Suprapubic skin (tissue), 4 donors: ENCODE results near the gene C20orf204. TPM values are rescaled to one million over a fixed set of nuclear protein-coding genes. Genes with fewer than 3 reads are reported as not detected.
"Not testable (repeated sequence)": the region's sequence is repeated elsewhere in the genome, so short reads cannot be mapped to it uniquely, and the experiment has no call there.

Experiments used
- DNase-seq, 2 donors: peaks; one replicate each; pipeline ENCODE4 v3.0.0-alpha.2; 2019; ENCODE audit warnings: low spot score in 2 of 2
- H3K27ac ChIP-seq: fragments of 200-600 bp; sonication (generic); one replicate; pipeline ENCODE4 v1.5.1; 2019
- H3K27me3 ChIP-seq: fragments of 200-600 bp; sonication (generic); one replicate; pipeline ENCODE4 v1.5.1; 2019
- H3K36me3 ChIP-seq: fragments of 200-600 bp; sonication (generic); one replicate; pipeline ENCODE4 v1.5.1; 2019
- H3K4me1 ChIP-seq: fragments of 200-600 bp; sonication (generic); one replicate; pipeline ENCODE4 v1.5.1; 2019
- H3K4me3 ChIP-seq: fragments of 200-600 bp; sonication (generic); one replicate; pipeline ENCODE4 v1.5.1; 2019; ENCODE audit warnings: mild to moderate bottlenecking
- H3K9me3 ChIP-seq: fragments of 200-600 bp; sonication (generic); one replicate; pipeline ENCODE4 v1.5.1; 2019
- CTCF ChIP-seq, 2 donors: fragments of 200-600 bp in 1 of 2; fragments of 450-650 bp in 1 of 2; sonication (generic) in 1 of 2; IDR thresholded peaks; one replicate each; pipeline ENCODE4 v1.5.1; 2016 to 2019; ENCODE audit warnings: antibody characterized with exemption in 2 of 2, mild to moderate bottlenecking in 1 of 2, moderate library complexity in 1 of 2
- EP300 ChIP-seq: sonication (generic); formaldehyde crosslinking; IDR thresholded peaks from one replicate; pipeline ENCODE4 v1.6.1; 2017; ENCODE audit warnings: antibody characterized with exemption
- POLR2A ChIP-seq, 2 donors: fragments of 450-650 bp; IDR thresholded peaks; one replicate each; pipeline ENCODE4 v1.6.1; 2017; ENCODE audit warnings: antibody characterized with exemption in 2 of 2, mild to moderate bottlenecking in 2 of 2, moderate library complexity in 2 of 2
- POLR2AphosphoS5 ChIP-seq, 3 donors: sonication (generic); formaldehyde crosslinking; IDR thresholded peaks; one replicate each; pipeline ENCODE4 v1.6.1; 2017; ENCODE audit warnings: antibody characterized with exemption in 3 of 3
- WGBS: methylation state at CpG from one replicate; pipeline ENCODE4 v1.1.5; 2018; 5-methylcytosine and 5-hydroxymethylcytosine counted together
- total RNA-seq, 4 donors: library from RNA; depleted of rRNA; stranded (reverse); fragments of >200 nt; gene quantifications; one replicate each; pipeline ENCODE4 v1.1.0, GENCODE V29; 2016

The C20orf204 gene
- total RNA-seq, 4 donors from 2014 or later, result 1.1 to 5.1 (median 1.8) TPM

GRCh38 chr20:64006902-64007301 is 29.1 kb upstream of the C20orf204 start:
- TF ChIP-seq POLR2AphosphoS5 (IDR thresholded peaks at IDR 0.05), result no peak
- no peak for TF ChIP-seq POLR2A (IDR thresholded peaks at IDR 0.05)
- TF ChIP-seq CTCF (IDR thresholded peaks at IDR 0.05), result no peak
- no peak for TF ChIP-seq EP300
- Histone ChIP-seq H3K4me3 (no peak overlapping the region), H3K36me3 (peaks cover 82% of the 10 kb centered on the region), H3K27ac (no peak overlapping the region), H3K4me1 (peaks cover 19% of the 10 kb centered on the region), H3K27me3 (no peaks in the 10 kb centered on the region), H3K9me3 (no peaks in the 10 kb centered on the region)
- no peak for DNase-seq
- 90% methylated on average over 2 of the region's 3 CpGs for WGBS

- H3K4me1 ChIP-seq, result peaks cover 9% of the 10 kb centered on the region
- DNase-seq, result no peak
- H3K27me3 ChIP-seq, result no peaks in the 10 kb centered on the region
- peaks cover 75% of the 10 kb centered on the region for H3K36me3 ChIP-seq
- H3K27ac ChIP-seq, result no peak overlapping the region
- TF ChIP-seq POLR2A (IDR thresholded peaks at IDR 0.05) (no peak), EP300 (no peak), CTCF (IDR thresholded peaks at IDR 0.05) (no peak), POLR2AphosphoS5 (IDR thresholded peaks at IDR 0.05) (no peak)
- H3K4me3 ChIP-seq, result no peak overlapping the region
- WGBS, result 91% methylated on average over 13 of the region's 13 CpGs
- H3K9me3 ChIP-seq, result no peaks in the 10 kb centered on the region
These were observed 26.1 kb upstream of the C20orf204 start for GRCh38 chr20:64009811-64010387.

GRCh38 chr20:64010711-64011237 is 25.2 kb upstream of the C20orf204 start:
- peaks cover 9% of the 10 kb centered on the region for H3K4me1 ChIP-seq
- no peak overlapping the region for H3K27ac ChIP-seq
- no peak for DNase-seq
- H3K9me3 ChIP-seq, result no peaks in the 10 kb centered on the region
- no peak overlapping the region for H3K4me3 ChIP-seq
- TF ChIP-seq POLR2AphosphoS5 (IDR thresholded peaks at IDR 0.05), result no peak
- TF ChIP-seq CTCF (IDR thresholded peaks at IDR 0.05), result no peak
- TF ChIP-seq POLR2A (IDR thresholded peaks at IDR 0.05), result no peak
- no peak for TF ChIP-seq EP300
- no peaks in the 10 kb centered on the region for H3K27me3 ChIP-seq
- WGBS, result 87% methylated on average over 8 of the region's 8 CpGs
- H3K36me3 ChIP-seq, result peaks cover 75% of the 10 kb centered on the region

GRCh38 chr20:64011366-64011779 is 24.6 kb upstream of the C20orf204 start:
- DNase-seq, result no peak
- no peaks in the 10 kb centered on the region for H3K9me3 ChIP-seq
- WGBS, result 96% methylated on average over 16 of the region's 16 CpGs
- TF ChIP-seq EP300, result no peak
- no peak for TF ChIP-seq POLR2A (IDR thresholded peaks at IDR 0.05)
- TF ChIP-seq POLR2AphosphoS5 (IDR thresholded peaks at IDR 0.05), result no peak
- no peak for TF ChIP-seq CTCF (IDR thresholded peaks at IDR 0.05)
- no peaks in the 10 kb centered on the region for H3K27me3 ChIP-seq
- H3K4me1 ChIP-seq, result peaks cover 9% of the 10 kb centered on the region
- H3K27ac ChIP-seq, result no peak overlapping the region
- no peak overlapping the region for H3K4me3 ChIP-seq
- H3K36me3 ChIP-seq, result peaks cover 77% of the 10 kb centered on the region

- not testable (repeated sequence) for H3K4me3 ChIP-seq, H3K4me1 ChIP-seq, H3K9me3 ChIP-seq, H3K27ac ChIP-seq, DNase-seq, H3K27me3 ChIP-seq
- 90% methylated on average over 12 of the region's 20 CpGs for WGBS
- H3K36me3 ChIP-seq, result peaks cover 83% of the 10 kb centered on the region
These were observed 23.4 kb upstream of the C20orf204 start for GRCh38 chr20:64012385-64013154.
